ENCODE data around the gene IL11RA.

GRCh38 chr9:34688329-34689115 is 36.5 kb downstream of the IL11RA start:
- TF ChIP-seq POLR2A (IDR thresholded peaks at IDR 0.05; ENCODE audit: low read length) (no peak), GATA1 (IDR thresholded peaks at IDR 0.05; ENCODE audit: low read depth, low read length) (no peak)
